ENCODE results near the gene RIPPLY3.

The RIPPLY3 gene

GRCh38 chr21:37006486-37007291 lies at the start of gene RIPPLY3:
Gene RIPPLY3 (plus strand): TSS chr21:37006702. CDS start chr21:37006773, 71 bp downstream.
- DNase-seq: peak; percentile 16 to 27

GRCh38 chr21:36959020-36959835 lies 47.3 kb upstream of the RIPPLY3 start:
- DNase-seq: no peak

GRCh38 chr21:36960676-36961284 lies 45.7 kb upstream of the RIPPLY3 start:
- no peak for DNase-seq

DNA sequence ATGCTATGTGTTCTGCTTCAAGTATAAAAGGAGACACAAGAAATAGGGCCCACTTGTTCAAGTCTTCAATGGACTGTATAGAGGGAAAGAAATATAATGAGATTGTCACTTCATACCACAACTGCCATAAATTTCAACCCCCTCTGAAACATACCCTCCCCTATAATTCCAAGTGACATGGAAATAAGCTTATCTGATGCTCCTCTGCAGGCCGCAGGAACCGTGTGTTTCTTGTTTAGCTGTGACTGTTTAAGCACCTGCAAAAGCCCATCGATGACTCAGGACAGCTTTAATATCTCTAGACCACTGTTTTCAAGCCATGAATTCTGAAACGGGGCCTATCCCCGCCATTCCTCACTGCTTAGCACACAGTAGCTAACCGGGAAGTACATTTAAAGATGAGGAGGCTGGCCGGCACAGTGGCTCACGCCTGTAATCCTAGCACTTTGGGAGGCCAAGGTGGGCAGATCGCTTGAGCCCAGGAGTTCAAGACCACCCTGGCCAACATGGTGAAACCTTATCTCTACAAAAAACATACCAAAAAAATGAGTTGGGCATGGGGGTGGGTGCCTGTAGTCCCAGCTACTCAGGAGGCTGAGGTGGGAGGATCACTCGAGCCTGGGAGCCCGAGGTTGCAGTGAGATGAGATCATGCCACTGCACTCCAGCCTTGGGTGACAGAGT lies 44.3 kb upstream of the RIPPLY3 start:
- DNase-seq: no peak

- no peak for DNase-seq
Measured at GRCh38 chr21:36964398-36964797, 42.1 kb upstream of the RIPPLY3 start.

DNA sequence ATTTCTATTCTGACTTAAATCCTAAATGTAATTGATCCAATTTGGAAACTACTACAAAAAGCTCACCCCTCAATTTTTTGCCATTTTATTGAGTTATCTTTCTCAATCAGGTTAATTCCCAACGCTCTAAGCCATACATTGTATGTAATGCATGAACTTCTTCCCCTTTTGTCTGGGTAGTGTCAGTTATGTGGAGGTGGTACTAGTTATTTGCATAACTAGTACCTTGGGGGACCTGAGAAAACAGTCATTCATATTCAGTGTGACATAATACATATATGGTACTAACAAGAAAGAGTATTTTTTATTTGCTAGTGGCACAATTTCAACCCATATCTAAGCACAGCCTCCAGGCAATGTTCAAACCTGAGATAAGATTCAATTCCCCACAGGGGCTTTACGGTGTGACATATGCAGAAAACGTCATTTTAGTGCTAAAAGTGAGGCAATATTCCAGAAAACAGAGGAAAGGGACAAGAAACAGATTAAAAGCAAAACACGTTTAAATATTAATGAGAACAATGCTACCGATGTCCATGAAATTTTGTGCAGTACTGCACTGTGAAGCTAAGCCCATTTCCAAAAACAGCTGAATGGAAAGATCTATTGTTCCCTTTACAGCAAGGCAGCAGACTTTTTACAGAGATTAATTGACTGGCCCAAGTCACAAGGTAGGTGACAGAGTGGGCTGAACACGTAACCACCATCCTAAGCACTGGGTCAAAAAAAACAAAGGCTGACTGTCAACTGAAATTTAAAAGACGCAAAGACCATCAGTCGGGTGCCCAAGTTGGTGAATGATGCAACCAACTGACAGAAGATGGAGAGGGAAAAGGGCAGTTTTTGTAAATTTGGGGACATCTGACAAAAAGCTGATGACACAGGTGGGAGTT lies 41.4 kb upstream of the RIPPLY3 start:
- no peak for DNase-seq

GRCh38 chr21:36965720-36966065 lies 40.8 kb upstream of the RIPPLY3 start:
- DNase-seq: no peak

- peak; percentile 71 to 73 for DNase-seq
Measured at GRCh38 chr21:36966066-36966820, 40.3 kb upstream of the RIPPLY3 start, which contains the start of gene HLCS. Gene HLCS (minus strand): TSS chr21:36966669. CDS start chr21:36966638, 31 bp downstream.

- DNase-seq: no peak
Measured at GRCh38 chr21:36966821-36967768, 39.4 kb upstream of the RIPPLY3 start.

DNA sequence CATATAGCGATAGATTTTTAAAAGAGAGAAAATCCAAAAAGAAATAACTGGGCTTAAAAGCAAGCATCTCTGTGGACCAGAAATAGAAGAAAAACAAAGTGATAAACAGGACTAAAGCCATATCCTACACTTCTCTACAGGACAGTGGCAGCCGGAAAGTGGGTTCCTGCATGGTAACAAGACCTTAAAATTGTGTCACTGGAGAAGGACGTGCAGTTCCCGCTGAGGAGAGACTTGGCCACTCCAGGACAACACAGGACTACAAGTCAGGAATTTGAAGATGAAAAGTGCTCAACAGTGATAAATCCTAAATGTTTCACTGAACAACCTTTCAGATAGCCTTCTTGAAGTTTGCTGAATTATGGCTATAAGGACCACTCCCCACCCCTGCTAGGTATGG lies 38.1 kb upstream of the RIPPLY3 start:
- DNase-seq: no peak

DNA sequence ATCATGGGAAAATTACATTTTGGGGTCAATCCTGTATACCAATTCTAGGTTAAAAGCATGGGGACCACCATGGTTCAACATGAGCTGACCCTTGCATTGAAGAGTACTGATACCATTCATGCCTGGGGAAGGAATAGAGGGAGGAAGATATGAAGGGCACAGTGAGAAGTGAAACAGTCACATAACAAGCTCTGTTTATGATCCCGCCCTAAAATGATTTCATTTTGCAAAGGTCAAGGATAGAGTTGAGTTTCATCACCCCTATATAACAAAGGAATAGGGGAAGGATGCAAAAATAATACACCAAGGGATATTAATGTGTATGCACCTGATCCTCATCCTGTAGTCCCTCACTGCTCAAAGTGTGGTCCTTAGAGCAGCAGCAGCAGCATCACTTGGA lies 37.5 kb upstream of the RIPPLY3 start:
- DNase-seq: no peak

DNA sequence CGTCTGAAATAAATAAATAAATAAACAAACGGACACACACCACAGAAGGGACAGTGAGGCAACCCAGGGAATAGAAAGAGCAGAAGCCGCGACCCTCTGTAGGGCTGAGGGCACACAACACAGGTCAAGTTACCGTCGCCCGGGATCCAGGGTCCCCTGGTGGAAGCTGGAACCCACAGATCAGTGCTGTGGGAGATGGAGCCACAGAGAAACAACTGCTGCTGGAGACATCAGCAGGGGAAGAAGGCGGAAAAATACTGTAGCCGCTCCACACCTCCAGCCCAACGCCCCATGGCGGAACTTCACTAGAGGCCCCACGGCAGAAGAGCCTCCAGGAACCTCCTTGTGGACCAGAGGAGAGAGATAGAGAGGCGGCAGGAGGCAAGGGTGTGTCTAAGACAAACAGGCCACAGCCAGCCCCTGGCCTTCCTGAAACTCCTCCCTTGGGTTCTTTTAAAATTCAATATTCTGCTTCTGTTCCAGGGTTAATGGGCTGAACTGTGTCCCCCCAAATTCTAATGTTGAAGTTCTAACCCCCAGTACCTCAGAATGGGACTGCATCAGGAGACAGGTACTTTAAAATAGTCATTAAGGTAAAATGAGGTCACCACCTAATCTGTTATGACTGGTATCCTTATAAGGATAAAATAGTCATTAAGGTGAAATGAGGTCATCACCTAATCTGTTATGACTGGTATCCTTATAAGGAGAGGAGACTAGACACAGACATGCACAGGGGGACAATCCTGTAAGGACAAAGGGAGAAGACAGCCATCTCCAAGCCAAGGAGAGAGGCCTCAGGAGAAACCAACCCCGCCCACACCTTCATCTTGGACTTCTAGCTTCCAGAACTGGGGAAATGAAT lies 32.3 kb upstream of the RIPPLY3 start:
- DNase-seq: no peak

- no peak for DNase-seq
Measured at GRCh38 chr21:36974851-36975192, 31.7 kb upstream of the RIPPLY3 start.

GRCh38 chr21:36976228-36976861 lies 30.2 kb upstream of the RIPPLY3 start:
- no peak for DNase-seq

GRCh38 chr21:36976882-36977651 lies 29.4 kb upstream of the RIPPLY3 start:
- DNase-seq: peak in 1 of 2 experiments; percentile 29

GRCh38 chr21:36980280-36981048 lies 26.0 kb upstream of the RIPPLY3 start:
- DNase-seq: peak in 1 of 2 experiments; percentile 11

GRCh38 chr21:36981049-36981391 lies 25.5 kb upstream of the RIPPLY3 start:
- DNase-seq: no peak
